ENCODE results near the gene KCNMB4.
A peak's percentile ranks its signal among the peaks of the same experiment; 100 is the strongest.

KCNMB4 gene
- total RNA-seq = 0.50 to 5.4 (median 0.86) reads per million in 9 experiments

GRCh38 chr12:70365648-70366518, at the start of gene KCNMB4:
TSS of gene KCNMB4 (plus strand) at chr12:70366290. CDS start at chr12:70366735, 445 bp downstream.
- peaks cover 5% of the 10 kb centered on the region for H3K36me3 Mint-ChIP-seq (ENCODE audit: insufficient read depth)
- peak within 1 kb of the TSS; percentile 93 to 99 for H3K4me3 Mint-ChIP-seq
- no peaks in the 10 kb centered on the region for H3K9me3 Mint-ChIP-seq
- DNase-seq (peak; percentile 35 to 45 (median 39)), ATAC-seq (replicated peaks) (peak; percentile 67)
- peak within 1 kb of the TSS; percentile 41 to 85 for H3K27ac Mint-ChIP-seq
- H3K4me1 Mint-ChIP-seq (ENCODE audit: low read depth in 2 of 2) = peaks cover 16 to 18% of the 10 kb centered on the region in 2 donors
- peaks cover 12 to 18% of the 10 kb centered on the region in 2 donors for H3K27me3 Mint-ChIP-seq

DNA sequence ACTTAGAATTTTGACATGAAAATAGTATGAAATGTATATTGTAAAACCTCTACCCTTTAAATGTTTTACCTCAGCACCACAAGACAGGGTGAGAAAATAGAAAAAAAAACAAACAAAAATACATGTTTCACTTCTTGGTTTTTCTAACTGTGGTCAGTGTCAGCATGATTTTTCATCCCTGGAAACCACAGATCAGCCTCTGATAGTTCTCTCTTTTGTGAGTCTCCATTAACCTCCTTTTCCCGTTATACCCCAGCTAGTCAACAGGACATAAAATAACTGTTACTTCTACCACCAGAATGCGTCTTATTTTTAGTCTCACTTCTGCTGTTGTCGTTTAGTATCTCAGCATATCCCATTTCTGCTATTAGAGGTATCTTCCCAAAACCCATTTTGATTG, 48.3 kb upstream of the KCNMB4 start:
- peaks cover 19 to 44% of the 10 kb centered on the region in 2 donors for H3K4me1 Mint-ChIP-seq (ENCODE audit: low read depth in 2 of 2)
- no peaks in the 10 kb centered on the region for H3K9me3 Mint-ChIP-seq
- H3K27me3 Mint-ChIP-seq = no peaks in the 10 kb centered on the region
- peak; percentile 74 for ATAC-seq (replicated peaks)
- peaks cover 11% of the 10 kb centered on the region for H3K36me3 Mint-ChIP-seq (ENCODE audit: insufficient read depth)
- H3K27ac Mint-ChIP-seq = peak overlapping the region in 1 of 2 donors; percentile 74
- no peak for DNase-seq
- peak overlapping the region in 1 of 2 donors; percentile 14 for H3K4me3 Mint-ChIP-seq

DNA sequence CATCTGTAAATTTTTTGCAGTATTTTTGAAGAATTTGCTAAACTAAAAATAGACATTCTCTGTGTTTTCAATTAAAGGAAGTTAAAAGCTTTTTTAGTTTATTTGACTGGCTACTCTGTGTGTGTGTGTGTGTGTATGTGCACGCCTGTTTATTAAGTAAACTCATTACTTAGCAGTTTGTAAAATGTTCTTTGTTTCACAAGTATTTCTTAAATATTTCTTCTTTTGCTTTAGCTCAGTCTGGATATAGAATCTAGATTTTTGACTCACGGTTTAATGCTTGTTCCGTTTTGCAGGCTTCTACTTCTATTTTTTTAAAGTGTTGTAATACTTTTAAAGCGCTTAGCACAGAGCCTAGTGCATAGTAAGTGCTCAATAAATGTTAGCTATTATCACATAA, 46.5 kb upstream of the KCNMB4 start:
- peaks cover 16% of the 10 kb centered on the region for H3K36me3 Mint-ChIP-seq (ENCODE audit: insufficient read depth)
- peaks cover 19 to 42% of the 10 kb centered on the region in 2 donors for H3K4me1 Mint-ChIP-seq (ENCODE audit: low read depth in 2 of 2)
- DNase-seq = no peak
- H3K27ac Mint-ChIP-seq = no peak overlapping the region
- no peak overlapping the region for H3K4me3 Mint-ChIP-seq
- no peak for ATAC-seq (replicated peaks)
- H3K9me3 Mint-ChIP-seq = no peaks in the 10 kb centered on the region
- no peaks in the 10 kb centered on the region for H3K27me3 Mint-ChIP-seq

DNA sequence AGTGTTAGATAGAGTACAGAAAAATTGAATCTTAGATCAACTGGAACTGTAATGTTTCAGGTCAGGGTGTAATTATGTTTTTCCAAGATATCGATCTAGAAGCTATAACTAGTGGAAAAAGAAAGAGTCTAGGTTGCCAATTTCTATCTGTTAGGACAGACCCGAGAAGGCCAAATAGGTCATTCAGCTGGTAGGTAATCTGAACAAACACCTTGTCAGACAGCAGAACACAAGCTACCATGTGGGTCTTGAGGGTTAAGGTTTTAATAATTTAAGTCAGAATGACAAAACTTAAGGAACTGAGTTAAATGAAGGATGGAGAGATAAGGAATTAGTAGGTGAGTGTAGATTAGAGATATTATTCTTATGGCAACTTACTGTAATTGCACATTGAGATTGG, 44.9 kb upstream of the KCNMB4 start:
- DNase-seq = no peak
- Mint-ChIP-seq H3K27ac (no peak overlapping the region), H3K36me3 (ENCODE audit: insufficient read depth) (peaks cover 14% of the 10 kb centered on the region), H3K9me3 (no peaks in the 10 kb centered on the region), H3K27me3 (no peaks in the 10 kb centered on the region), H3K4me3 (no peak overlapping the region), H3K4me1 (ENCODE audit: low read depth in 2 of 2) (peaks cover 11 to 29% of the 10 kb centered on the region in 2 donors)
- no peak for ATAC-seq (replicated peaks)

DNA sequence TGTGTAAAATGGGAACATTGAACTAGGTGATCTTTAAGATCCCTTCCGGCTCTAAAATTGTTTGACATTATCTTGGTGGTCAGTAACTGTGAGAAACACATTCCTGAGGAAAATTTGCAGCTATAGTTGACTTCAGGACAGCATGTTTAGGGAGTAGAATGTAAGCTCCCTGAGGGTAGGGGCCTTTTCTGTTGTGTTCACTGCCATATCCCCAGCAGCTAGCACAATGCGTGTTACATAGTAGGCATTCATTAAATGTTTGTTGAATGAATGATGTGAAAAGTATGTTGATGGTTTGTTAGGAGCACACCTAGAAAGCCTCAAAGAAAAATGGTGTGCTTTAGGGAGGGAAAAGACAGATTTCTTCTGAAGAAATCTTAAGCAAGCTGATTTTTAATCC, 38.5 kb upstream of the KCNMB4 start:
- Mint-ChIP-seq H3K4me1 (ENCODE audit: low read depth in 2 of 2) (peaks cover 7 to 30% of the 10 kb centered on the region in 2 donors), H3K9me3 (no peaks in the 10 kb centered on the region), H3K4me3 (no peak overlapping the region), H3K36me3 (ENCODE audit: insufficient read depth) (peaks cover 12% of the 10 kb centered on the region), H3K27ac (peak overlapping the region in 1 of 2 donors; percentile 2), H3K27me3 (no peaks in the 10 kb centered on the region)
- ATAC-seq (replicated peaks) (no peak), DNase-seq (no peak)

DNA sequence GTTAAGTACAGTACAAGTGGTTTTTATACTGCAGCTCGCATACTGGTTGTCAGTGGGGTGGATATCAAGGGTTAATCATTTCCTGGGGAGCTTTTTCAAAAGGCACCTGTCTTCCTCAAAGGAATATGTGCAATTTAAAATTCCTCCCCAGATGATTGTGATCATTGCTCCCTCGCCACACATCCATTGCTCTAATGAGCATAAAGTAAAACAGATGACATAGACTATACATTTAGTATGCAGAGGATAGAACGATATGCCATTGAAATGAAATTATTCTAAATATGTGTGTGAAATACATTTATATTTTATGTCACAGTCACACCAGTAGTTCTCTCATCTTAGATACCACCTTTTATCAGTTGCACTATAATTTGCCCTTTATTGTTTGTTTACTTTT, 36.4 kb upstream of the KCNMB4 start:
- Mint-ChIP-seq H3K9me3 (no peaks in the 10 kb centered on the region), H3K4me3 (no peak overlapping the region), H3K27me3 (no peaks in the 10 kb centered on the region), H3K36me3 (ENCODE audit: insufficient read depth) (peaks cover 6% of the 10 kb centered on the region), H3K4me1 (ENCODE audit: low read depth in 2 of 2) (peaks cover 3 to 23% of the 10 kb centered on the region in 2 donors), H3K27ac (peak overlapping the region in 1 of 2 donors; percentile 30)
- ATAC-seq (replicated peaks) (no peak), DNase-seq (no peak)

GRCh38 chr12:70330158-70330557, 35.9 kb upstream of the KCNMB4 start:
- H3K9me3 Mint-ChIP-seq = no peaks in the 10 kb centered on the region
- no peak overlapping the region for H3K4me3 Mint-ChIP-seq
- H3K36me3 Mint-ChIP-seq (ENCODE audit: insufficient read depth) = peaks cover 6% of the 10 kb centered on the region
- ATAC-seq (replicated peaks) (no peak), DNase-seq (no peak)
- peak overlapping the region in 1 of 2 donors; percentile 30 for H3K27ac Mint-ChIP-seq
- no peaks in the 10 kb centered on the region for H3K27me3 Mint-ChIP-seq
- peaks cover 3 to 23% of the 10 kb centered on the region in 2 donors for H3K4me1 Mint-ChIP-seq (ENCODE audit: low read depth in 2 of 2)

GRCh38 chr12:70332236-70332635, 33.9 kb upstream of the KCNMB4 start:
- H3K36me3 Mint-ChIP-seq (ENCODE audit: insufficient read depth) = peaks cover 6% of the 10 kb centered on the region
- H3K9me3 Mint-ChIP-seq = no peaks in the 10 kb centered on the region
- H3K4me3 Mint-ChIP-seq = no peak overlapping the region
- peaks cover 3 to 18% of the 10 kb centered on the region in 2 donors for H3K4me1 Mint-ChIP-seq (ENCODE audit: low read depth in 2 of 2)
- no peak for DNase-seq
- H3K27ac Mint-ChIP-seq = peak overlapping the region in 1 of 2 donors; percentile 42
- ATAC-seq (replicated peaks) = no peak
- H3K27me3 Mint-ChIP-seq = no peaks in the 10 kb centered on the region

DNA sequence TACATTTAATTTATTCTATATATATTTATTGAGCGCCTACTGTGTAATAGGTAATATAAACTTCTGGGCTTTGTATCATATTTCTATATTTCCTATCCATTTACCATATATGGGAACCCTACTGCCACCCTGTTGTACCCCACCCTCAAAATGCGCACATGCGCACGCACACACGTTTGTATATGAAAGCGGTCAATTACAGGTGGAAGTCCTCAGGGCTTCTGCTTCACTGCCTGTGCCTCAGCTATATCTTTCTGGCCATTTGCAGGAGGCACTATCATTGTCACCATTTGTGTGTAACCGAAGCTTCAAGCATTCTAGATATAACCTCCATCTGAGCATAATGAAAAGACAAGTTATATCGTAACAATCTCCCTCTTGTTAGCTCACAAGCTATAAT, 31.3 kb upstream of the KCNMB4 start:
- peaks cover 2 to 16% of the 10 kb centered on the region in 2 donors for H3K4me1 Mint-ChIP-seq (ENCODE audit: low read depth in 2 of 2)
- no peaks in the 10 kb centered on the region for H3K27me3 Mint-ChIP-seq
- H3K4me3 Mint-ChIP-seq = no peak overlapping the region
- peaks cover 23% of the 10 kb centered on the region for H3K36me3 Mint-ChIP-seq (ENCODE audit: insufficient read depth)
- no peaks in the 10 kb centered on the region for H3K9me3 Mint-ChIP-seq
- no peak overlapping the region for H3K27ac Mint-ChIP-seq
- ATAC-seq (replicated peaks) (no peak), DNase-seq (no peak)

- Mint-ChIP-seq H3K27ac (no peak overlapping the region), H3K36me3 (ENCODE audit: insufficient read depth) (peaks cover 53% of the 10 kb centered on the region), H3K27me3 (no peaks in the 10 kb centered on the region), H3K4me1 (ENCODE audit: low read depth in 2 of 2) (peaks cover 2 to 17% of the 10 kb centered on the region in 2 donors), H3K4me3 (no peak overlapping the region), H3K9me3 (no peaks in the 10 kb centered on the region)
- DNase-seq (no peak), ATAC-seq (replicated peaks) (no peak)
These were observed 27.6 kb upstream of the KCNMB4 start for GRCh38 chr12:70338531-70338930.

DNA sequence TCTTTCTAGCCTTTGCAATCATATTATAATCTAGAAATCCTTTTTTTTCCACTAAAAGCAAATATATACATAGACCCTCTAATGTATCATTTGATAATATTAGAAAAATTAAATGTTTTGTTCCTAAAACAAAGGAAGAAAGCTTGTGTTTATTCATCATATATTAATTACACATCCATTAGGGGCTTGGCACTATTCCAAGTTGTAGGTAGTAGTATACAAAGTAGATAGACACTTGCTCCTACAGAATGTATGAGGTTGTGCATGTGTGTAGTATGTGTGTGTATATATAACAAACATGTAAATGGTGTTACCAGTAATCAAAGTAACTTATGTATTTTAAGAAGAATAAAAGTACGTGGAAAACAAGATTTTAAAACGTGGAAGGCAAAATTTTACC, 15.0 kb upstream of the KCNMB4 start:
- no peaks in the 10 kb centered on the region for H3K9me3 Mint-ChIP-seq
- DNase-seq = no peak

DNA sequence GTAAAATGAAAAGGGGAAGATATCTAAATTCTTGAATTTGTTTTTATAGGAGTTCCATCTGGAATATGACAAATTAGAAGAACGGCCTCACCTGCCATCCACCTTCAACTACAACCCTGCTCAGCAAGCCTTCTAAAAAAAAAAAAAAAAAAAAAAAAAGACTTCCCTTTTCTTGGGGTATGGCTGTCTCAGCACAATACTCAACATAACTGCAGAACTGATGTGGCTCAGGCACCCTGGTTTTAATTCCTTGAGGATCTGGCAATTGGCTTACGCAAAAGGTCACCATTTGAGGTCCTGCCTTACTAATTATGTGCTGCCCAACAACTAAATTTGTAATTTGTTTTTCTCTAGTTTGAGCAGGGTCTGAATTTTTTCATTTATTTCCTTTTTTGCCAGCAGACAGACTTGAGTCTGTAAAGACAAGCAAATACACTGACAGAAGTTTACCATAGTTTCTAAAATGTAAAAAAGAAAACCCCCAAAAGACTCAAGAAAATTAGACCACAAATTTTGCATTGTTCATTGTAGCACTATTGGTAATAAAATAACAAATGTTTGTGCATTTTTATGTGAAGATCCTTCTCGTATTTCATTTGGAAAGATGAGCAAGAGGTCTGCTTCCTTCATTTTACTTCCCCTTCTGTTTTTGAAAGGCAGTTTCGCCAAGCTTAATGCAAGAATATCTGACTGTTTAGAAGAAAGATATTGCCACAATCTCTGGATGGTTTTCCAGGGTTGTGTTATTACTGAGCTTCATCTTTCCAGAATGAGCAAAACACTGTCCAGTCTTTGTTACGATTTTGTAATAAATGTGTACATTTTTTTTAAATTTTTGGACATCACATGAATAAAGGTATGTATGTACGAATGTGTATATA, 12.1 kb upstream of the KCNMB4 start:
- Mint-ChIP-seq H3K27me3 (no peaks in the 10 kb centered on the region), H3K36me3 (ENCODE audit: insufficient read depth) (peaks cover 31% of the 10 kb centered on the region), H3K4me1 (ENCODE audit: low read depth in 2 of 2) (no peaks in the 10 kb centered on the region), H3K9me3 (no peaks in the 10 kb centered on the region), H3K4me3 (no peak overlapping the region), H3K27ac (no peak overlapping the region)
- DNase-seq = no peak
- ATAC-seq (replicated peaks) = no peak

More for the DNA sequence above, 15.0 kb upstream of the KCNMB4 start:
- Mint-ChIP-seq H3K4me1 (ENCODE audit: low read depth in 2 of 2) (no peaks in the 10 kb centered on the region), H3K27ac (no peak overlapping the region), H3K4me3 (no peak overlapping the region), H3K36me3 (ENCODE audit: insufficient read depth) (peaks cover 48% of the 10 kb centered on the region), H3K27me3 (no peaks in the 10 kb centered on the region)
- ATAC-seq (replicated peaks) = no peak

DNA sequence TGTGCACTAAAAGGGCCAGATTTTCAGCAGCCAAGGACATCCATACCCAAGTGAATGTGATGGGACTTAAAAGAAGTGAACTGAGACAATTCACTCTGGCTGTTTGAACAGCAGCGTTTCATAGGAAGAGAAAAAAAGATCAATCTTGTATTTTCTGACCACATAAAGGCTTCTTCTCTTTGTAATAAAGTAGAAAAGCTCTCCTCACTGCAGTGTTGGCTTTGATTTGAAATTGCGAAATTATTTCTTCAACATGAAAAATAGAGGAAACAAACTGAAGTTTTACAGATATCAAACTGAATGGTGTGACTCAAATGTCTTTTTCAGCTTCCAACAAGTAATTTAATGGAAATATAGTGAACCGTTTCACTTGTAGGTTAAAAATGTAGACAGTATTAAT, 11.3 kb upstream of the KCNMB4 start:
- Mint-ChIP-seq H3K4me1 (ENCODE audit: low read depth in 2 of 2) (no peaks in the 10 kb centered on the region), H3K36me3 (ENCODE audit: insufficient read depth) (peaks cover 31% of the 10 kb centered on the region), H3K9me3 (no peaks in the 10 kb centered on the region), H3K27ac (no peak overlapping the region), H3K4me3 (no peak overlapping the region), H3K27me3 (no peaks in the 10 kb centered on the region)
- DNase-seq (no peak), ATAC-seq (replicated peaks) (no peak)

All from effector memory CD8-positive, alpha-beta T cell (primary cell).